Stromal cell of bone marrow (primary cell): ENCODE results near the gene XXYLT1.
A peak's percentile ranks its signal among the peaks of the same experiment; 100 is the strongest.
"Not testable (repeated sequence)": the region's sequence is repeated elsewhere in the genome, so short reads cannot be mapped to it uniquely, and the experiment has no call there.

ENCODE experiments used
- DNase-seq: peaks from one replicate; pipeline ENCODE4 v3.0.0-alpha.2; 2012; ENCODE audit warnings: low read depth

Gene XXYLT1, protein sequence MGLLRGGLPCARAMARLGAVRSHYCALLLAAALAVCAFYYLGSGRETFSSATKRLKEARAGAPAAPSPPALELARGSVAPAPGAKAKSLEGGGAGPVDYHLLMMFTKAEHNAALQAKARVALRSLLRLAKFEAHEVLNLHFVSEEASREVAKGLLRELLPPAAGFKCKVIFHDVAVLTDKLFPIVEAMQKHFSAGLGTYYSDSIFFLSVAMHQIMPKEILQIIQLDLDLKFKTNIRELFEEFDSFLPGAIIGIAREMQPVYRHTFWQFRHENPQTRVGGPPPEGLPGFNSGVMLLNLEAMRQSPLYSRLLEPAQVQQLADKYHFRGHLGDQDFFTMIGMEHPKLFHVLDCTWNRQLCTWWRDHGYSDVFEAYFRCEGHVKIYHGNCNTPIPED

DNA sequence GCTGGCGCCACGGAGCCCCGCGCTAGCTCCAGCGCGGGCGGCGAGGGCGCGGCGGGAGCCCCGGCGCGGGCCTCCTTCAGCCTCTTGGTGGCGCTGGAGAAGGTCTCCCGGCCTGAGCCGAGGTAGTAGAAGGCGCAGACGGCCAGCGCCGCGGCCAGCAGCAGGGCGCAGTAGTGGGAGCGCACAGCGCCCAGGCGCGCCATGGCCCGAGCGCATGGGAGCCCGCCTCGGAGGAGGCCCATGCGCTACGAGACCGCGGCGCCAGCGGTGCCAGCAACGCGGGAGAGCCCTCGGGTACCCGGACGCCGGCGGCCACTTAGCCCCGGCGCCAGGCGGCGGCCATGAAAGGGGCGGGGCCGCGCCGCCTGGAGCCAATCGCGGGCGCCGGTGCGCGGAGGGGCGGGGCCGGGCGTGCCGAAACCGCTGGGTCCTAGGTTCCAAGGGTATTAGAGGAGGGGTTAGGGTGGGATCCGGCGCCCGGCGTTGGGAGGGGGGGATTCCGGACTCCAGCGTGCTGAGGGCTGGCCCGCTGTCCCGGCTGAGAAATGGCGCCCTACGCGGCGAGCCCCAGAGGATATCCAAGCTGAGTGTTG lies at the start of gene XXYLT1:
Gene XXYLT1, minus strand, starts transcription at position 343 of the 593 bp plus-strand sequence. Its CDS starts 101 bp downstream, at position 242.
- peak; percentile 75 for DNase-seq

DNA sequence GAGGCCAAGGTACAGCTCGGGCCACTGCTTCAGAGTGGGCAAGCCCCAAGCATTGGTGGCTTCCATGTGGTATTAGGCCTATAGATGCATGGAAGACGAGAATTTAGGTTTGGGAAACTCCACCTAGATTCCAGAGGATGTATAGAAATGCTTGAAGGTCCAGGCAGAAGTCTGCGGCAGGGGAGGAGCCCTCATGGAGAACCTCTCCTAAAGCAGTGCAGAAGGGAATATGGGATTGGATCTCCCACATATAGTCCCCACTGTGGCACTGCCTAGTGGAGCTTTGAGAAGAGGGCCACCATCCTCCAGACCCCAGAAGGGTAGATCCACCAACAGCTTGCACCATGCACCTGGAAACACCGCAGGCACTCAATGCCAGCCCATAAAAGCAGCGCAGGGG lies 48.1 kb upstream of the XXYLT1 start:
- no peak for DNase-seq

GRCh38 chr3:195312714-195313113 lies 41.8 kb upstream of the XXYLT1 start:
- DNase-seq: no peak

- DNase-seq: no peak
Measured at GRCh38 chr3:195307711-195308110, 36.8 kb upstream of the XXYLT1 start.

DNA sequence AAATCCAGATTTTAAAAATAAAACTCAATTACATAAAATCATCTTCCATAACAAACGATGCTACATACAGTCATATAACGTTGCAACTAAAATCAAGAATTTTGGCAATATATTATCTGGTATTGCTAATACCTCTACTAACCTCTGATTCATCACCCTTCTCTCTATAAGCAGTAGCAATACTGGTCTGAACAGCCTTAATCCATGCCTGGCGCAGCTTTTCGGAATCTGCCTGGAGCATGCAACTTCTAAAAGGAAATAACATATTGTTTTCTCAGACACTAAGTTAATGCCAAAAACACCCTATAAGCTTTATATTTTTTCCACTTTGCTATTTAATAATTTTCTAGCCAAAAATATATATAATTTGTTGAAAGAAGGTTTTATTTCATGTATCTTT lies 35.4 kb upstream of the XXYLT1 start:
- DNase-seq: no peak

DNA sequence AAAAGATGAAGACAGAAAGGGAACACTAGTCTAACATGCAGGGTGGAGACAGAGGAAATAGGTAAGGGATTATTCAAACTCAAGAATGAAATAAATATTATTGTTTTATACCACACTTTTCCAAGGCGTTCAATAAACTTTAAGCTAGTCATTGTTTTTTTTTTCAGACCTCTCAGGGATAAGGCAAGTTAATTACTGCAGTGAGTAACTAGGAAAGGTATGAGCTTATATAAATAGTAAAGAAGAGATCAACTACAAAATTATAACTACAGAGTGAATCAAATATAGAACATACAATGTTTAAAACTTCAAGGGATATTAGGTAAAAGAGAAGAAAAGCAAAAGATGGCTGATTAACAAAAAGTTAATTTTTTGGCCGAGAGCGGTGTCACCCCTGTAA lies 31.5 kb upstream of the XXYLT1 start:
- peak; percentile 1 for DNase-seq

DNA sequence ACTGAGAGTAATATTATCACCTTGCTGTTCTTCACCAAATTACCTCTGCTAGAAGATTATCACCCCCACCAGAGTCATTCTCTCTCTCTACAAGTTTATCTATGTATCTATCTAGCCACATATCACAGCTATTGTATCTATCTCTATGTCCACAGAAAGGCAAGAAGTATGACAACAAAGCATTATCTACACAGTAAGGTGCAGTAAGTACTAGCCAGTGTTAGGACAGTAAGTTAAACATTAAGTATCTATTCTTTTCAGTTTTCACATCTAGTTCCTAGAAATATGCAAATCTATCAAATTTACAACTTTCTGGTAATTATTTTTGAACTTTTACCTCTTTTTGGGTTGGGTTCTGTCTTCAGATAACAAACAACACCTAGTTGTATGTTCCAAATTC lies 26.5 kb upstream of the XXYLT1 start:
- DNase-seq: no peak

DNA sequence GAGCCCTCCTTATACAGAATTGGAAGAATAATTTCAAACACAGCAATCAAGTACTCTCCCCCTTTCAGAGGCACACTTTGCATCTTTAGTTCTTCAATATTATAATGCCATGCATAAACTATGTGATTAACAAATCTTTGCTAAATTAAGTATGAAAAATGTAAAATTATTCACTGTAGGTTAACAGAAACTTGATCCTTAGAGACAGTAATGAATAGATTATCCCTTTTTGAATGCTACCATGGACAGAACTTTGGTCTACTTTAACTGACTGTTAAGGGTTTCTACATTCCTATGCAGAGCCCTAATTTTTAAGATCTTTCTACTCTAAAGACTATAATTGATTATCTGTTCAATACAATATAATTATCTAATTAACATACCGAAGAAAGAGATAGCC lies 25.7 kb upstream of the XXYLT1 start:
- no peak for DNase-seq

GRCh38 chr3:195291121-195291520 lies 20.2 kb upstream of the XXYLT1 start:
- no peak for DNase-seq

DNA sequence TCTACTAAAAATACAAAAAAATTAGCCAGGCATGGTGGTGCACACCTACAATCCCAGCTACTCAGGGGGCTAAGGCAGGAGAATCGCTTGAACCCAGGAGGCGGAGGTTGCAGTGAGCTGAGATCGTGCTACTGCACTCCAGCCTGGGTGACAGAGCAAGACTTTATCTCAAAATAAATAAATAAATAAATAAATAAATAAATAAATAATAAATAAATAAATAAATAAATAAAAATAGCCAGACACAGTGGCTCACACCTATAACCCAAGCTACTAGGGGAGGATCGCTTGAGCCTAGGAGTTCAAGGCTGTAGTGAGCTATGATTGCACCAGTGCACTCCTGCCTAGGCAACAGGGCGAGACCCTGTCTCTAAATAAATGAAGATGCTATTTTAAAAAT lies 19.7 kb upstream of the XXYLT1 start:
- DNase-seq: not testable (repeated sequence)

DNA sequence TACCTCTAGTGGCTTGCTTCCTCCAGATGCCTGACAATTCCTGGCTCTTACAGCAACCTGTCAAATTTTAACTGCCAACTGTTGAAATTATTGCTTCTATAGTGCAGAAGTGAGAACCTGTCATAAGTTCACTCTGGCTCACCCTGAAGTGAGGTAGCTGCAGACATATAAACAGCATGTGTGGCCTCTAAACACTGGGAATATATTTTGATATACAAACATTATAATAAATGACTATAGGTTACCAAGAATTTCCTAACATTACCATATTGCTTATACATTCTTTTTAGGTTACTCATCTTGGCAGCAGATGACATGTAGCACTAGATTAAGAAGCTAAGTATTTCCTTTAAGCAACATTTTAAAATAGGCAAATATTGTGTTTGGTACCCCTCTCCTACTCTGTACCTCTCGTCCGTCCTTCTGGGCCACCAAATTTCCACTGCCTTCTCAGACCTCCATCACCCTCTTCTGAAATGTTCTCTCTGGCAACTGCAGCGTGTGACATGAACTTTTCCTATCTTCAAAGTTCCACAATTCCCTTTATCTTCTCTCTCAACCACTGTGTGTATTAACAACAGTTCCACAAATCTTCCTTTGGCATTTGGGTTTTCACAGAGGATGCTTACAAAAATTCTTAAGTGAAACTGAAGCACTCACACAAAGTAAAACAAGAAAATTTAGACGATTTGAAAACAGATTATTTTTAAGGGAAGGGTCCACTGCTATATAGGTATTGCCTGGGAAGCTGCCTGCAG lies 15.3 kb upstream of the XXYLT1 start:
- no peak for DNase-seq

GRCh38 chr3:195285372-195285771 lies 14.4 kb upstream of the XXYLT1 start:
- no peak for DNase-seq

DNA sequence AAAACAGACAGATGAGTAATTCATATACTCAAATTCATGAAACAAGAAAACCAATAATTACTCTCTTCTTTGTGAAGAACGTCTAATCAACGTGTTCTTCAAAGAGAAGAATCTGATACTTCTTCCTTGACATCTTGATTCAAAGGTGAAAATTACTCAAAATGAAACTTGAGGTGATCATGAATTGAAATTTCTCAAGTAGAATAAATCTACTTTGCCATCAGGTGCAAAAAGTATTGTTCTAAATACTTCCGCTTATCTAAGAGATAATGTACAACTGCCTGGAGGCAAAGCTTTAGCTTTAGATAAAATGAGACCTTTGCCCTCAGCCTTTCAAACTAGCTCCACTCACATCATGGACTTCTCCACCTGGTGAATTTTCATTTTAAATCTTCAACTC lies 13.9 kb upstream of the XXYLT1 start:
- DNase-seq: no peak

DNA sequence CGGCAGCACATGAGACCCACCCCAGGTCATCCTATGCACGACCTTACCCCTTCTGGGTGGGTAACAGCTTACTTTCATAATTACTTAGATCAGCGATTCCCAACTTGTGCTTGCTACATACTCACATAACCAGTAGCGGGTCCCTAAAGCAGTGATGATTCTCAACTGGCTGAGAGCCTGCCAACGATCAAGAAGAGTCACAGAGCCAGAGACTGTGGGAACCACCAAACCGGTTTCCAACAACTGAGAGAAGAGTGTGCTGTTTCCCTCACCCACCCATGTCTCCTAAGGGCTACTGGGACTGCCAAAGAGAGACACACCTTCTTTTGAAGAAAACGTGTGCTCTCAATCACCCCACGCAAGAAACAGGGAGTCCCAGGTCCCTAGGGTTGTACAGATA lies 12.0 kb upstream of the XXYLT1 start:
- no peak for DNase-seq

DNA sequence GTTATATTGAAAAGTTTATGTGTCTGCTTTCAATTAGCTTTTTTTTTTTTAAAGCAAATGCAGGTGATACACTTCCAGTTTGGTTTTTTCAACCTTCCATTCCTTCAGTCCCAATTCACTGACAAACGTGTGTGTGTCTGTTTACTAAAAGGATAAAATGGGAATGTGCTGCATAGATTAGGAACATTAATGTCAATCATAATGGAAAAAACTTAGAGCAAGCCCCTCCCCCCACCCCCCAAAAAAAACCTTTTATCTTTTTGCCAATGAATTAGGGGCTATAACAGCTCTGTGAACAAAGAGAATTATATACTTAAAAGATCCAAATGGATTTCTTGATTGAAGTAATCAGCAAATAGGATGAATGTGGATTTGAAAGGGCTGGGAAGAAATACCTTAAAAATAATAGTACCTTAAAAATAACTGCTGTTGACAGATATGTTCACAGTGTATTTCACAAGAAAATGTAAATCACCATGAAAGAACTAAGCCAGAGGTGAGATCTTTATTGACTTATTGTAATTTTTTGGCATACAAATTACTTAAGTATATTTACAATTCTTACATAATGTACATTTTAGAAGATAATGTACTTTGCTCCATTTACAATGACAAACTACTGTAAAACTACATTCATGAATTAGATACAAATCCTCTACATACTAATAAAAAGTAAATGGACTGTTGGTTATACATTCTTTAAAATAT lies 3.5 kb upstream of the XXYLT1 start:
- DNase-seq: no peak

- DNase-seq: peak; percentile 75
Measured at GRCh38 chr3:195271410-195272243, 668 bp upstream of the XXYLT1 start.

DNA sequence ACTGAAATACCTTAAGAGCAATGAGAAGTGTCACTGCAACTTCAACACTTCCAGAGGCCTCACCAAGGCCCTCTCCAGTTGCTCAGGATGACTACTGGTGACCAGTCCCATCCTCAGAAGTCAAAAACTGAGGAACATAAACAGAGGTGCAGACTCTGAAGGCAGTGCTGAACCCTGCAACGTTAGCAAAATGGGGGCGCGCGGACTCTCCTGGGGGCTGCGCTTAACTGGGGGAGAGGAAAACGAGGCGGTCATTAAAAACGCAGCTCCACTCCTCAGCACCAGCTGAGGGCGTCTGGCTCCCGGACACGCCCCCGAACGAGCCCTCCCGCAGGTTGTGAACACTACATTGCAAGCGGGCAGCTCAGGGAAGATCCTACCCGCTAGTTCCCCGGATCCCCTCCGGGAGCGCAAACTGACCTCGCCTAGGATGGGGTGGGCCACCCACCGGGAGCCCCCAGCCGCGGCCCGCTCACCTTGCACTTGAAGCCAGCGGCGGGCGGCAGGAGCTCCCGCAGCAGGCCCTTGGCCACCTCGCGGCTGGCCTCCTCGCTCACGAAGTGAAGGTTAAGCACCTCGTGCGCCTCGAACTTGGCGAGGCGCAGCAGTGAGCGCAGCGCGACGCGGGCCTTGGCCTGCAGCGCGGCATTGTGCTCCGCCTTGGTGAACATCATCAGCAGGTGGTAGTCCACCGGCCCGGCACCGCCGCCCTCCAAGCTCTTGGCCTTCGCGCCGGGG lies 711 bp downstream of the XXYLT1 start:
- no peak for DNase-seq

GRCh38 chr3:195269375-195270078 lies 1.4 kb downstream of the XXYLT1 start:
- no peak for DNase-seq

- DNase-seq: no peak
Measured at GRCh38 chr3:195268576-195269309, 2.2 kb downstream of the XXYLT1 start.
